ENCODE measurements around the gene FAM199X. TPM values are rescaled to one million over a fixed set of nuclear protein-coding genes. Genes with fewer than 3 reads are reported as not detected.

The FAM199X gene
- total and polyA plus RNA-seq, 2 experiments from 2014 or later, result 11.0 to 18.7 TPM

- Mint-ChIP-seq H3K36me3 (ENCODE audit: low read depth) (peaks cover 8% of the 10 kb centered on the region; the same call in 2 of the 3 replicates), H3K9me3 (no peaks in the 10 kb centered on the region), H3K4me3 (no peak overlapping the region), H3K4me1 (no peaks in the 10 kb centered on the region), H3K27ac (no peak overlapping the region), H3K27me3 (ENCODE audit: insufficient read depth, low read depth, poor library complexity) (no peaks in the 10 kb centered on the region)
- Histone ChIP-seq H3K79me2 (replicated peaks; ENCODE audit: insufficient read depth) (peaks cover 6% of the 10 kb centered on the region; the same call in 1 of the 2 replicates), H3K27ac (ENCODE audit: low read depth) (no peak overlapping the region), H3F3A (replicated peaks; ENCODE audit: low read depth) (no peaks in the 10 kb centered on the region), H3K9me2 (ENCODE audit: insufficient read depth) (no peaks in the 10 kb centered on the region), H3K4me1 (ENCODE audit: insufficient read depth) (no peaks in the 10 kb centered on the region), H3K36me3 (ENCODE audit: insufficient read depth) (peaks cover 3% of the 10 kb centered on the region; the same call in 1 of the 2 replicates), H3K4me2 (no peak overlapping the region), H4K20me1 (replicated peaks; ENCODE audit: insufficient read depth) (no peaks in the 10 kb centered on the region), H2AFZ (no peak overlapping the region), H3K4me3 (no peak overlapping the region), H3K27me3 (ENCODE audit: insufficient read depth) (no peaks in the 10 kb centered on the region)
- no peak for TF ChIP-seq EZH2phosphoT487 (IDR thresholded peaks at IDR 0.05; ENCODE audit: unreplicated experiment)
- no peak for TF ChIP-seq POLR2AphosphoS5 (IDR thresholded peaks at IDR 0.05; ENCODE audit: low read depth)
- no peak for TF ChIP-seq ETS1 (IDR thresholded peaks at IDR 0.05)
- no peak for TF ChIP-seq ZNF331 (CRISPR knock-in tag; IDR thresholded peaks at IDR 0.05; ENCODE audit: low read depth)
- TF ChIP-seq, protein P1, sequence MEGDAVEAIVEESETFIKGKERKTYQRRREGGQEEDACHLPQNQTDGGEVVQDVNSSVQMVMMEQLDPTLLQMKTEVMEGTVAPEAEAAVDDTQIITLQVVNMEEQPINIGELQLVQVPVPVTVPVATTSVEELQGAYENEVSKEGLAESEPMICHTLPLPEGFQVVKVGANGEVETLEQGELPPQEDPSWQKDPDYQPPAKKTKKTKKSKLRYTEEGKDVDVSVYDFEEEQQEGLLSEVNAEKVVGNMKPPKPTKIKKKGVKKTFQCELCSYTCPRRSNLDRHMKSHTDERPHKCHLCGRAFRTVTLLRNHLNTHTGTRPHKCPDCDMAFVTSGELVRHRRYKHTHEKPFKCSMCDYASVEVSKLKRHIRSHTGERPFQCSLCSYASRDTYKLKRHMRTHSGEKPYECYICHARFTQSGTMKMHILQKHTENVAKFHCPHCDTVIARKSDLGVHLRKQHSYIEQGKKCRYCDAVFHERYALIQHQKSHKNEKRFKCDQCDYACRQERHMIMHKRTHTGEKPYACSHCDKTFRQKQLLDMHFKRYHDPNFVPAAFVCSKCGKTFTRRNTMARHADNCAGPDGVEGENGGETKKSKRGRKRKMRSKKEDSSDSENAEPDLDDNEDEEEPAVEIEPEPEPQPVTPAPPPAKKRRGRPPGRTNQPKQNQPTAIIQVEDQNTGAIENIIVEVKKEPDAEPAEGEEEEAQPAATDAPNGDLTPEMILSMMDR (conservative IDR thresholded peaks at IDR 0.05; ENCODE audit: low read depth in 2 of 2), result no peak
- TF ChIP-seq, protein P2, sequence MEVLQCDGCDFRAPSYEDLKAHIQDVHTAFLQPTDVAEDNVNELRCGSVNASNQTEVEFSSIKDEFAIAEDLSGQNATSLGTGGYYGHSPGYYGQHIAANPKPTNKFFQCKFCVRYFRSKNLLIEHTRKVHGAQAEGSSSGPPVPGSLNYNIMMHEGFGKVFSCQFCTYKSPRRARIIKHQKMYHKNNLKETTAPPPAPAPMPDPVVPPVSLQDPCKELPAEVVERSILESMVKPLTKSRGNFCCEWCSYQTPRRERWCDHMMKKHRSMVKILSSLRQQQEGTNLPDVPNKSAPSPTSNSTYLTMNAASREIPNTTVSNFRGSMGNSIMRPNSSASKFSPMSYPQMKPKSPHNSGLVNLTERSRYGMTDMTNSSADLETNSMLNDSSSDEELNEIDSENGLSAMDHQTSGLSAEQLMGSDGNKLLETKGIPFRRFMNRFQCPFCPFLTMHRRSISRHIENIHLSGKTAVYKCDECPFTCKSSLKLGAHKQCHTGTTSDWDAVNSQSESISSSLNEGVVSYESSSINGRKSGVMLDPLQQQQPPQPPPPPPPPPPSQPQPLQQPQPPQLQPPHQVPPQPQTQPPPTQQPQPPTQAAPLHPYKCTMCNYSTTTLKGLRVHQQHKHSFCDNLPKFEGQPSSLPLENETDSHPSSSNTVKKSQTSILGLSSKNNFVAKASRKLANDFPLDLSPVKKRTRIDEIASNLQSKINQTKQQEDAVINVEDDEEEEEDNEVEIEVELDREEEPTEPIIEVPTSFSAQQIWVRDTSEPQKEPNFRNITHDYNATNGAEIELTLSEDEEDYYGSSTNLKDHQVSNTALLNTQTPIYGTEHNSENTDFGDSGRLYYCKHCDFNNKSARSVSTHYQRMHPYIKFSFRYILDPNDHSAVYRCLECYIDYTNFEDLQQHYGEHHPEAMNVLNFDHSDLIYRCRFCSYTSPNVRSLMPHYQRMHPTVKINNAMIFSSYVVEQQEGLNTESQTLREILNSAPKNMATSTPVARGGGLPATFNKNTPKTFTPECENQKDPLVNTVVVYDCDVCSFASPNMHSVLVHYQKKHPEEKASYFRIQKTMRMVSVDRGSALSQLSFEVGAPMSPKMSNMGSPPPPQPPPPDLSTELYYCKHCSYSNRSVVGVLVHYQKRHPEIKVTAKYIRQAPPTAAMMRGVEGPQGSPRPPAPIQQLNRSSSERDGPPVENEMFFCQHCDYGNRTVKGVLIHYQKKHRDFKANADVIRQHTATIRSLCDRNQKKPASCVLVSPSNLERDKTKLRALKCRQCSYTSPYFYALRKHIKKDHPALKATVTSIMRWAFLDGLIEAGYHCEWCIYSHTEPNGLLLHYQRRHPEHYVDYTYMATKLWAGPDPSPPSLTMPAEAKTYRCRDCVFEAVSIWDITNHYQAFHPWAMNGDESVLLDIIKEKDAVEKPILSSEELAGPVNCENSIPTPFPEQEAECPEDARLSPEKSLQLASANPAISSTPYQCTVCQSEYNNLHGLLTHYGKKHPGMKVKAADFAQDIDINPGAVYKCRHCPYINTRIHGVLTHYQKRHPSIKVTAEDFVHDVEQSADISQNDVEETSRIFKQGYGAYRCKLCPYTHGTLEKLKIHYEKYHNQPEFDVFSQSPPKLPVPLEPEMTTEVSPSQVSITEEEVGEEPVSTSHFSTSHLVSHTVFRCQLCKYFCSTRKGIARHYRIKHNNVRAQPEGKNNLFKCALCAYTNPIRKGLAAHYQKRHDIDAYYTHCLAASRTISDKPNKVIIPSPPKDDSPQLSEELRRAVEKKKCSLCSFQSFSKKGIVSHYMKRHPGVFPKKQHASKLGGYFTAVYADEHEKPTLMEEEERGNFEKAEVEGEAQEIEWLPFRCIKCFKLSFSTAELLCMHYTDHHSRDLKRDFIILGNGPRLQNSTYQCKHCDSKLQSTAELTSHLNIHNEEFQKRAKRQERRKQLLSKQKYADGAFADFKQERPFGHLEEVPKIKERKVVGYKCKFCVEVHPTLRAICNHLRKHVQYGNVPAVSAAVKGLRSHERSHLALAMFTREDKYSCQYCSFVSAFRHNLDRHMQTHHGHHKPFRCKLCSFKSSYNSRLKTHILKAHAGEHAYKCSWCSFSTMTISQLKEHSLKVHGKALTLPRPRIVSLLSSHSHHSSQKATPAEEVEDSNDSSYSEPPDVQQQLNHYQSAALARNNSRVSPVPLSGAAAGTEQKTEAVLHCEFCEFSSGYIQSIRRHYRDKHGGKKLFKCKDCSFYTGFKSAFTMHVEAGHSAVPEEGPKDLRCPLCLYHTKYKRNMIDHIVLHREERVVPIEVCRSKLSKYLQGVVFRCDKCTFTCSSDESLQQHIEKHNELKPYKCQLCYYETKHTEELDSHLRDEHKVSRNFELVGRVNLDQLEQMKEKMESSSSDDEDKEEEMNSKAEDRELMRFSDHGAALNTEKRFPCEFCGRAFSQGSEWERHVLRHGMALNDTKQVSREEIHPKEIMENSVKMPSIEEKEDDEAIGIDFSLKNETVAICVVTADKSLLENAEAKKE (CRISPR knock-in tag; IDR thresholded peaks at IDR 0.05), result no peak
- no peak for TF ChIP-seq STAT1 (IDR thresholded peaks at IDR 0.05; ENCODE audit: unreplicated experiment)
- no peak for TF ChIP-seq ZNF114 (CRISPR knock-in tag; IDR thresholded peaks at IDR 0.05)
- TF ChIP-seq EZH2 (IDR thresholded peaks at IDR 0.05; ENCODE audit: low read depth, unreplicated experiment), result no peak
- TF ChIP-seq CREB1 (CRISPR knock-in tag; IDR thresholded peaks at IDR 0.05; ENCODE audit: low read depth), result no peak
- TF ChIP-seq REST (IDR thresholded peaks at IDR 0.05; ENCODE audit: unreplicated experiment), result no peak
- no peak for TF ChIP-seq JUNB (IDR thresholded peaks at IDR 0.05; ENCODE audit: unreplicated experiment)
- TF ChIP-seq NANOG (IDR thresholded peaks at IDR 0.05; ENCODE audit: borderline replicate concordance), result no peak
- DNase-seq (ENCODE audit: low spot score) (no peak), ATAC-seq (no peak)
These were observed 17.4 kb downstream of the FAM199X start for GRCh38 chrX:104183685-104184084.

All from GM23338 (cell line).